H1 (cell line): ENCODE results near the gene MYL6B. TPM values are rescaled to one million over a fixed set of nuclear protein-coding genes. Genes with fewer than 3 reads are reported as not detected.

Experiments
- CBX5 ChIP-seq: fragments of 300-800, 300-1000 bp; sonication (generic); IDR thresholded peaks from 2 replicates; pipeline ENCODE4 v1.7.1; 2016; ENCODE audit warnings: antibody characterized with exemption, low read length, low read depth
- GABPA ChIP-seq: IDR thresholded peaks from 2 replicates; pipeline ENCODE4 v1.6.1; 2011; ENCODE audit warnings: mild to moderate bottlenecking, low read length, moderate library complexity, borderline replicate concordance; ENCODE audit not compliant: insufficient read depth
- HDAC2 ChIP-seq, 2 experiments: fragments of 300-600 bp in 1 of 2; sonication (generic) in 1 of 2; IDR thresholded peaks; 2 replicates each; pipeline ENCODE4 v1.6.1; 2011 to 2012; ENCODE audit warnings: low read depth in 2 of 2, low read length in 2 of 2, mild to moderate bottlenecking in 2 of 2, moderate library complexity in 2 of 2, borderline replicate concordance in 1 of 2, inconsistent platforms in 1 of 2
- KDM4A ChIP-seq: IDR thresholded peaks from one replicate; pipeline ENCODE4 v1.7.1; 2012; ENCODE audit warnings: low read depth, mild to moderate bottlenecking, moderate library complexity, low read length, inconsistent platforms; ENCODE audit not compliant: severe bottlenecking
- PHF8 ChIP-seq: fragments of 200-600 bp; sonication (generic); conservative IDR thresholded peaks from 2 replicates; pipeline ENCODE4 v1.7.1; 2012; ENCODE audit warnings: low read depth, mild to moderate bottlenecking, inconsistent platforms, low read length, moderate library complexity
- POLR2A ChIP-seq, 2 experiments: IDR thresholded peaks; 1 replicate in 1 of 2; 2 replicates in 1 of 2; pipeline ENCODE4 v1.6.1; 2011; ENCODE audit warnings: low read depth in 2 of 2, low read length in 2 of 2, mild to moderate bottlenecking in 2 of 2; ENCODE audit errors: control extremely low read depth in 1 of 2
- RBBP5 ChIP-seq: IDR thresholded peaks from 2 replicates; pipeline ENCODE4 v1.7.1; 2012; ENCODE audit warnings: low read depth, mild to moderate bottlenecking, inconsistent platforms, low read length, moderate library complexity, borderline replicate concordance
- RFX5 ChIP-seq: IDR thresholded peaks from 2 replicates; pipeline ENCODE4 v1.6.1; 2011; ENCODE audit warnings: low read depth, low read length, improper control_type of control experiment, borderline replicate concordance
- polyA plus RNA-seq, 7 experiments: library from polyadenylated mRNA; depleted of rRNA in 3 of 7; stranded (reverse) in 5 of 7; unstranded in 2 of 7; fragments of >200 nt in 5 of 7; fragments of 200-250 nt in 2 of 7; gene quantifications; 1 replicate in 5 of 7; 2 replicates in 1 of 7; 4 replicates in 1 of 7; pipeline versions ENCODE4 v1.2.1 to v1.2.3, GENCODE V29; 2011 to 2013; ENCODE audit warnings: missing spikeins in 2 of 7, mixed read lengths in 2 of 7
- total RNA-seq: library from RNA; stranded (reverse); fragmentation: NEBNext Ultra II Directional; extraction: Animal tissue kit (Norgen Biotek cat#: 25700); gene quantifications from 2 replicates; pipeline ENCODE4 v1.2.1, GENCODE V29; 2021
- TF ChIP-seq, protein P1 (sequence below): fragments of 300-600 bp; sonication (generic); IDR thresholded peaks from 2 replicates; pipeline ENCODE4 v1.7.1; 2012; ENCODE audit warnings: low read length, moderate library complexity, mild to moderate bottlenecking, inconsistent platforms; ENCODE audit not compliant: insufficient replicate concordance

The MYL6B gene
- total and polyA plus RNA-seq, 2 of the 8 experiments (the other 6 are each of a cell fraction or from before 2014, with no cell fraction given) = 163 to 202 TPM

DNA sequence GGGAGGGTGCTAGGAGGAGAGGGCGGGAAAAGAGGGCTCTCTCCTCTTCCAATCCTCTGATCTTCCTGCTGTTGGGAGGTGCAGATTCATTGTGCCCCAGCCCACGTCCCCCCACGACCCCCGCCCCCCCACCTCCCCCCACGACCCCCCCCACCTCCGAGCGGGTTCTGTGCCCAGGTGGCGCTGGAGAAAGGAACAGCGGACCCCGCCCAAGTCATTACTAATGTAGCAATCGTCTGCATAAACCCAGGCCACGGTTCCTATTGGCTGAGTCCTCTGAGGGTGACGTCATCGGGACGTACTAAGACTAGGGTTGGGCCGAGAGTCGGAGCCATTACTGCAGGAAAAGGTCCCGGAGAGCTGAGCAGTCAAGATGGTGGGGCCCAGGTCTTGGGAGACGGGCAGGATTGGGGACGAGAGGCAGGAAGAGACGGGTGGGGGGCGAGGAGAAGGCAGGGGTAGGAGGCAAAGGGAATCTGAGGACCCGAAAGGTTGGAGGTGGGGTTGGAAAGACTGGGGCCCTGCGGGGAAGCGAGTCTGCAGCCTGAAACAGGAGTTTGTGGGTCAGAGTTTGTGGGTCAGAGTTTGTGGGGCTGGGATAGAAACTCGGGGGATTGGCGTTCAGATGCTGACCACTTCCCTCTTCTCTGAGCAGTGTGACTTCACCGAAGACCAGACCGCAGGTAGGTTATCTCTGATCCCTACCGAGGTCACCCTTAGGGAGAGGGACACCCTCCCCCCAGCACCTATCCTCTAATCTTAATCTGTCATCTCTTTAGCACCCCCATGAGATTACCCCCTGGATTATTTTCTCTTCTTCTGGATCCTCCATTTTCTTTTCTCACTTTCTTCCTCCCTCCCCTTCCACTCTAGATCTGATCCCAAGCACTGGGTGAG is 5.9 kb downstream of the MYL6B start, which contains the start of gene MYL6 (continued):
- TF ChIP-seq, protein P1, sequence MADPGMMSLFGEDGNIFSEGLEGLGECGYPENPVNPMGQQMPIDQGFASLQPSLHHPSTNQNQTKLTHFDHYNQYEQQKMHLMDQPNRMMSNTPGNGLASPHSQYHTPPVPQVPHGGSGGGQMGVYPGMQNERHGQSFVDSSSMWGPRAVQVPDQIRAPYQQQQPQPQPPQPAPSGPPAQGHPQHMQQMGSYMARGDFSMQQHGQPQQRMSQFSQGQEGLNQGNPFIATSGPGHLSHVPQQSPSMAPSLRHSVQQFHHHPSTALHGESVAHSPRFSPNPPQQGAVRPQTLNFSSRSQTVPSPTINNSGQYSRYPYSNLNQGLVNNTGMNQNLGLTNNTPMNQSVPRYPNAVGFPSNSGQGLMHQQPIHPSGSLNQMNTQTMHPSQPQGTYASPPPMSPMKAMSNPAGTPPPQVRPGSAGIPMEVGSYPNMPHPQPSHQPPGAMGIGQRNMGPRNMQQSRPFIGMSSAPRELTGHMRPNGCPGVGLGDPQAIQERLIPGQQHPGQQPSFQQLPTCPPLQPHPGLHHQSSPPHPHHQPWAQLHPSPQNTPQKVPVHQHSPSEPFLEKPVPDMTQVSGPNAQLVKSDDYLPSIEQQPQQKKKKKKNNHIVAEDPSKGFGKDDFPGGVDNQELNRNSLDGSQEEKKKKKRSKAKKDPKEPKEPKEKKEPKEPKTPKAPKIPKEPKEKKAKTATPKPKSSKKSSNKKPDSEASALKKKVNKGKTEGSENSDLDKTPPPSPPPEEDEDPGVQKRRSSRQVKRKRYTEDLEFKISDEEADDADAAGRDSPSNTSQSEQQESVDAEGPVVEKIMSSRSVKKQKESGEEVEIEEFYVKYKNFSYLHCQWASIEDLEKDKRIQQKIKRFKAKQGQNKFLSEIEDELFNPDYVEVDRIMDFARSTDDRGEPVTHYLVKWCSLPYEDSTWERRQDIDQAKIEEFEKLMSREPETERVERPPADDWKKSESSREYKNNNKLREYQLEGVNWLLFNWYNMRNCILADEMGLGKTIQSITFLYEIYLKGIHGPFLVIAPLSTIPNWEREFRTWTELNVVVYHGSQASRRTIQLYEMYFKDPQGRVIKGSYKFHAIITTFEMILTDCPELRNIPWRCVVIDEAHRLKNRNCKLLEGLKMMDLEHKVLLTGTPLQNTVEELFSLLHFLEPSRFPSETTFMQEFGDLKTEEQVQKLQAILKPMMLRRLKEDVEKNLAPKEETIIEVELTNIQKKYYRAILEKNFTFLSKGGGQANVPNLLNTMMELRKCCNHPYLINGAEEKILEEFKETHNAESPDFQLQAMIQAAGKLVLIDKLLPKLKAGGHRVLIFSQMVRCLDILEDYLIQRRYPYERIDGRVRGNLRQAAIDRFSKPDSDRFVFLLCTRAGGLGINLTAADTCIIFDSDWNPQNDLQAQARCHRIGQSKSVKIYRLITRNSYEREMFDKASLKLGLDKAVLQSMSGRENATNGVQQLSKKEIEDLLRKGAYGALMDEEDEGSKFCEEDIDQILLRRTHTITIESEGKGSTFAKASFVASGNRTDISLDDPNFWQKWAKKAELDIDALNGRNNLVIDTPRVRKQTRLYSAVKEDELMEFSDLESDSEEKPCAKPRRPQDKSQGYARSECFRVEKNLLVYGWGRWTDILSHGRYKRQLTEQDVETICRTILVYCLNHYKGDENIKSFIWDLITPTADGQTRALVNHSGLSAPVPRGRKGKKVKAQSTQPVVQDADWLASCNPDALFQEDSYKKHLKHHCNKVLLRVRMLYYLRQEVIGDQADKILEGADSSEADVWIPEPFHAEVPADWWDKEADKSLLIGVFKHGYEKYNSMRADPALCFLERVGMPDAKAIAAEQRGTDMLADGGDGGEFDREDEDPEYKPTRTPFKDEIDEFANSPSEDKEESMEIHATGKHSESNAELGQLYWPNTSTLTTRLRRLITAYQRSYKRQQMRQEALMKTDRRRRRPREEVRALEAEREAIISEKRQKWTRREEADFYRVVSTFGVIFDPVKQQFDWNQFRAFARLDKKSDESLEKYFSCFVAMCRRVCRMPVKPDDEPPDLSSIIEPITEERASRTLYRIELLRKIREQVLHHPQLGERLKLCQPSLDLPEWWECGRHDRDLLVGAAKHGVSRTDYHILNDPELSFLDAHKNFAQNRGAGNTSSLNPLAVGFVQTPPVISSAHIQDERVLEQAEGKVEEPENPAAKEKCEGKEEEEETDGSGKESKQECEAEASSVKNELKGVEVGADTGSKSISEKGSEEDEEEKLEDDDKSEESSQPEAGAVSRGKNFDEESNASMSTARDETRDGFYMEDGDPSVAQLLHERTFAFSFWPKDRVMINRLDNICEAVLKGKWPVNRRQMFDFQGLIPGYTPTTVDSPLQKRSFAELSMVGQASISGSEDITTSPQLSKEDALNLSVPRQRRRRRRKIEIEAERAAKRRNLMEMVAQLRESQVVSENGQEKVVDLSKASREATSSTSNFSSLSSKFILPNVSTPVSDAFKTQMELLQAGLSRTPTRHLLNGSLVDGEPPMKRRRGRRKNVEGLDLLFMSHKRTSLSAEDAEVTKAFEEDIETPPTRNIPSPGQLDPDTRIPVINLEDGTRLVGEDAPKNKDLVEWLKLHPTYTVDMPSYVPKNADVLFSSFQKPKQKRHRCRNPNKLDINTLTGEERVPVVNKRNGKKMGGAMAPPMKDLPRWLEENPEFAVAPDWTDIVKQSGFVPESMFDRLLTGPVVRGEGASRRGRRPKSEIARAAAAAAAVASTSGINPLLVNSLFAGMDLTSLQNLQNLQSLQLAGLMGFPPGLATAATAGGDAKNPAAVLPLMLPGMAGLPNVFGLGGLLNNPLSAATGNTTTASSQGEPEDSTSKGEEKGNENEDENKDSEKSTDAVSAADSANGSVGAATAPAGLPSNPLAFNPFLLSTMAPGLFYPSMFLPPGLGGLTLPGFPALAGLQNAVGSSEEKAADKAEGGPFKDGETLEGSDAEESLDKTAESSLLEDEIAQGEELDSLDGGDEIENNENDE = no peak
- TF ChIP-seq KDM4A = no peak
- no peak for TF ChIP-seq CBX5
- TF ChIP-seq RFX5 = no peak
- peak; percentile 75 for TF ChIP-seq PHF8
- TF ChIP-seq RBBP5 = no peak
- no peak for TF ChIP-seq HDAC2 (IDR thresholded peaks at IDR 0.05; ENCODE audit: borderline replicate concordance in 1 of 2, low read depth in 2 of 2, low read length in 2 of 2)
- TF ChIP-seq GABPA = no peak
- TF ChIP-seq POLR2A (IDR thresholded peaks at IDR 0.05; ENCODE audit: control extremely low read depth in 1 of 2, low read depth in 2 of 2, low read length in 2 of 2) = peak; percentile 98
